Measurements from ENCODE around the gene RBFOX1. TPM values are rescaled to one million over a fixed set of nuclear protein-coding genes. Genes with fewer than 3 reads are reported as not detected.
"Not testable (repeated sequence)": the region's sequence is repeated elsewhere in the genome, so short reads cannot be mapped to it uniquely, and the experiment has no call there.

Gene RBFOX1
- total RNA-seq, 1 donor from 2014 or later, result not detected

- no peak for DNase-seq (ENCODE audit: low spot score)
Measured at GRCh38 chr16:7452090-7452489, 119.4 kb downstream of the RBFOX1 start.

DNA sequence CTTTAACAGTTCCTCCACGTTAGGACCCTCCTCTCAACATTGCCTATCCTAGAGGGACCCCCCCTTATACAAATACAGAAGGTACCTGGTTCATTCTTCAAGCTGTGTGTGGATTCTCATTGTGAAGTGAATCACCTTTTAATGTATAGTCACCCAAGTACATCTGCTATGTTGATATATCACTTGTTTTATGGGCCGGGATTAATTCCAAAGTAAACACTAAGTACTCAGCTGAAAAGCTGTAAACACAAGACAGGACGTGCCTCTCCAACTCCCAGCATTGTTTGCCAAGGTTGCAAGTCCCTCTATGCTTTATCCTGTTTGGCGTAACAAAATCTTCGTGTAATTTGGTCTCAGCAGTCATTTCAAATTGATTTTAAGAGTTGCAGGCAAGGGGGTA, 123.6 kb downstream of the RBFOX1 start:
- DNase-seq (ENCODE audit: low spot score), result no peak

DNA sequence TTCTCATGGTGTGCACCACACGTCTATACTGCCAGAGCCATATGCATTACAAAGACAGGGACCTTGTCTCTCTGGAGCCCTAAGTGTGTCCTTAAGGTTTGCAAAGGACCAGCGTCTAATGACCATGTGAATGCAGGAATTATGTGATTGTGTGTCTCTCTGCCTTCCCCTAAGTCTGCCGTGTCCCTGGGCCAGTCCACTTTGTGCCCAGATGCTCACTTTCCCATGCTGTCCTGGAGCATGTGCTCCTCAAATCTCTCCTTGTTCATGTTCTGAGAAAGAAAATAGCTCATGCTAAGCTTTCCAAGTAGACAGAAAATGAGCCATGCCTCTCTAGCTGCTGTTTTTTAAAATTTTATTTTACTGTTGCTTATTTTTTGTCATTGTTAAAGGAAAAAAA, 125.5 kb downstream of the RBFOX1 start:
- no peak for DNase-seq (ENCODE audit: low spot score)

- DNase-seq (ENCODE audit: low spot score), result no peak
Measured at GRCh38 chr16:7470344-7470743, 137.7 kb downstream of the RBFOX1 start.

DNA sequence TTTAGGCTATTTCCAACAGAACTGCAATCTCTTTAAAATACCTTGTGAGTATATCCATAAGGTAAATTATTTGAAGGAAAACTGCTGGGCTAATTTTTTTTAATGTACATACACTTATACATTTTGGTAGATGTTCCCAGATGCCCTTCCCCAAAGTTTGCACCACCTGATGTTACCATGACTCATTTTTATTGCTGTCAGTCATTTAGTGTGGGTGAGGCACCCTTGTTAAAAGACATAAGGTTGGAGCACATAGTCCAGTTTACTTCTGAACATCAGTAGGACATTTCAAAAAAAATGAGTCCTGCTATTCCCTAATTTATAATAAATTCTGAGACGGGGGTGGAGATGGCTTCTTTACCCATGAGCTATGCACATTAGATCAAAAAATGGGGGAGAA, 138.6 kb downstream of the RBFOX1 start:
- DNase-seq (ENCODE audit: low spot score), result no peak

GRCh38 chr16:7482032-7482431, 149.4 kb downstream of the RBFOX1 start:
- DNase-seq (ENCODE audit: low spot score), result no peak

DNA sequence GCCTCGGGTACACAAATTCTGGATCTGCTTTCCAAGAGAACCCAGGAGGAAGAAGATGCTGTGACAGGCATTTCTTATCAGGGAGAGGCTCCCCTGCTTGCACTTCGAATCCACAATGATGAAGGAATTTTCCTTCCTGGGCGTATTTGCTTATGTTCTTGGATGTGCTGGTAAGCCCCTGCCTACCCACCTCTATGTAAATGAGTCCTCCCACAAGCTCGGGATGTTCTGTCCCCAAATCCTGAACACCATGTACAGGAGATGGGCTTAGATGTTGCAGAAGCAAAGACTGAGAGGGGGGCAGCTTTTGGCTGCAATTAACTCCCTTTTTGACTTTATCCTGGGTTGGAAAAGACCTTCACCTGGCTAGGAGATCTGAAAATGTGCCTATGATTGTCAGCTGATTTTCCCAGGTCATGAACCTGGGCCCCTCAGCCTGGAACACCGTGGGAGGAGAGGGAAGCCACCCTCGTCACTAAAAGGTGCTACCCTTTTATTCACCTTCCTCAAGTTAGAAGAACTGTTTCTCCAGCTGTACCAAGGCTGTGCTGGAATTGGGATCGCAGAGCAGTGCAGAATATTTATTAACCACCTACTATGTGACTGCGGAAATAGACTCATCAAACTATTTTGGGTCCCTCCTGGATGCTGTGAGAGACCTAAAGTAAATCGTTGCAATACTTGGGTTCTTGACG, 150.1 kb downstream of the RBFOX1 start:
- no peak for DNase-seq (ENCODE audit: low spot score)

GRCh38 chr16:7487574-7488323, 155.1 kb downstream of the RBFOX1 start:
- no peak for DNase-seq (ENCODE audit: low spot score)

- DNase-seq (ENCODE audit: low spot score), result no peak
Measured at GRCh38 chr16:7492122-7492521, 159.5 kb downstream of the RBFOX1 start.

- DNase-seq (ENCODE audit: low spot score), result no peak
Measured at GRCh38 chr16:7493133-7493532, 160.5 kb downstream of the RBFOX1 start.

- DNase-seq (ENCODE audit: low spot score), result no peak
Measured at GRCh38 chr16:7497691-7498090, 165.0 kb downstream of the RBFOX1 start.

GRCh38 chr16:7501868-7502267, 169.2 kb downstream of the RBFOX1 start:
- no peak for DNase-seq (ENCODE audit: low spot score)

- not testable (repeated sequence) for DNase-seq (ENCODE audit: low spot score)
Measured at GRCh38 chr16:7502591-7503157, 170.0 kb downstream of the RBFOX1 start.

GRCh38 chr16:7503666-7504065, 171.0 kb downstream of the RBFOX1 start:
- DNase-seq (ENCODE audit: low spot score), result no peak

DNA sequence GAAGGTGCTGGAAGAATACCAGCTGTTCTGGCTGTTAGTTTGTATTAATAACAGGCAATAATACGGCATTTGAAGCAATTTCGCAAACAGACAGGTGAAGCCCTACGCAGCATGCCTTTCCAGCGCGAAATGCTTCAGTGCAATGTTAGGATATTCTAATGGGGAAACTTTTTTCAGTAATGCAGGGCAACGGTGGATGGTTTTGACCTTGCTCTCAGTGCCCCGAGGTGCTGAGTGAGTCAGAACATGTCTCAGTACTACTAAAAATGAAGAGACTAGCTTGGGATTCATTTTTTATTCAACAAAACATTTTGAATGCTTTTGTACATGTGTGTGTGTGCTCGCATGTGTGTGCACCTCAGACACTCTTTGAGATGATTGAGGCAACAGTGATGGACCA, 172.2 kb downstream of the RBFOX1 start:
- no peak for DNase-seq (ENCODE audit: low spot score)

- no peak for DNase-seq (ENCODE audit: low spot score)
Measured at GRCh38 chr16:7505495-7505894, 172.8 kb downstream of the RBFOX1 start.

GRCh38 chr16:7506363-7506762, 173.7 kb downstream of the RBFOX1 start:
- no peak for DNase-seq (ENCODE audit: low spot score)

DNA sequence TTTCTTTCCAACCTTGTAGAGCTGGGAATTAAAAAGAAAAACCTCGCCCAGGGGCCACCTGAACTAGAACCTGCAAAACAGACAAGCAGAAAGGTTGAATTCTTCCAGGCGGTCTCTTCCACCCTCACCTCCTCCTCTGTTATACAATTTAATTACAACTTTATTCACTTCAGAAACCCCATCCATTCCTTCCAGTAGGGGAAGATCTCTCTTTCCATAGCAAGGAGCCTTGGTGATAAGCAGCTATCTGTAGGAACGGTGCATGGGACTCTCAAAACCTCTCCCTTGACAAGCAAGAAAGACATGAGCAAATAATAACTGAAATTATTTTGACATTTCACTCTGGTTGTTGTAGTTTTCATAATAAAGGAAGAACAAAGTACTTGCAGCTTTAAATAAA, 176.0 kb downstream of the RBFOX1 start:
- DNase-seq (ENCODE audit: low spot score), result no peak

DNA sequence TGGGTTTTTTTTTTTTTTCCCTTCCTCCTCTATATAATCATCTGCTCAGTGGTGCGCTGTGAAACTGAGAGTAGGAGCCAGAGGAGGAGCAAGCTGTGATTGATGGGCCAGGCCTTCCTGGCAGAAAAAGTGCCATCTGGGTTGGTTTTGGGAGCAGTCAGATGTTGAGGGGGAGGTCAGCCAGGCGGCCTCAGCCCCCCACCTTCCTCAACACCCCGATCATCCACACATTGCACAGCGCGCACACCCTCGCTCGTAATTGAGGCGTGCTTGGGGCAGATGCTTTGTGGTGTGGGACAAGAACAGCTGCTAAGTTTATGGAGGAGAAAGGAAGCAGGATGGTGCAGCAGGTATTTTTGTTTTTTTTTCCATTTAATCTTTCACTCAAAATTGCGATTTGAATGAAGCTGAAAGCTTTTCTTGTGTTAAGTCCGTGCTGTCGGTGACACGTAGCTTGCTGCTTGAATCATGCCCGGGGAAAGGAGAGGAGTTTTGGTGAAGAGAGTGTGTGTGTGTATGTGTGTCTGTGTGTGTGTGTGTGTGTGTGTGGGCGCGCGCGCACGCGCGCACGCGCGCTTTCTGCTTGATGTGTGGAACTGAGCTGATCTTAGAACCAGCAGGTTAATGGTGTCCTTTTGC, 177.4 kb downstream of the RBFOX1 start:
- DNase-seq (ENCODE audit: low spot score), result no peak

- DNase-seq (ENCODE audit: low spot score), result no peak
Measured at GRCh38 chr16:7511549-7512260, 179.1 kb downstream of the RBFOX1 start.

DNA sequence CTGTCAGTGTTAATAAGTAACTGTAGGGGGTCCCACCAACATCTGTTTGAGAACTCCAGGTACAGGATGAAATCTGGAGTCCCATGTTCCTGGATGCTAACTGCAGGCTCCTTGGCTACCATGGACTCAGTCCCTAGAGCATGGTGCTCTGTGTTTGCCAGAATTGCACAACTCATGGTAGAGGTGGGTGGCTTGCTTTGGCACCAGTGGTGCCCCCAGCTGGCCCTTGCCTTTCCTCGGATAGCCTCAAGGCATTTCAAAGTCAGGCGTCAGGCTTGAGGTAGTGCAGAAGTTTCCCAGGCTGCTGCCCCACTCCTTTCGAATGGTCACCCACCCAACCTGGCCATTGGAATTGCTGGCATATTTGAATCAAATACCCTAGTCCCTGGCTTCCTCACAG, 179.9 kb downstream of the RBFOX1 start:
- no peak for DNase-seq (ENCODE audit: low spot score)
